Measurements from ENCODE around the gene WDFY4.

GRCh38 chr10:48656241-48656913 is 28.3 kb upstream of the WDFY4 start:
- TF ChIP-seq CTCF (IDR thresholded peaks at IDR 0.05; ENCODE audit: poor library complexity, severe bottlenecking) (peak; percentile 88), POLR2AphosphoS5 (IDR thresholded peaks at IDR 0.05) (no peak), EZH2 (IDR thresholded peaks at IDR 0.05; ENCODE audit: borderline replicate concordance, insufficient read depth, low read length, poor library complexity, severe bottlenecking) (no peak), EP300 (conservative IDR thresholded peaks at IDR 0.05; ENCODE audit: poor library complexity, severe bottlenecking) (no peak)
